ENCODE measurements around the gene NUDCD2. TPM values are rescaled to one million over a fixed set of nuclear protein-coding genes. Genes with fewer than 3 reads are reported as not detected.

The NUDCD2 gene
- total RNA-seq, 1 donor from 2014 or later: 25.1 TPM

GRCh38 chr5:163502521-163502920, 42.6 kb upstream of the NUDCD2 start:
- peaks cover 26% of the 10 kb centered on the region for H3K4me1 Mint-ChIP-seq (ENCODE audit: unreplicated experiment)
- peak overlapping the region; percentile 98 for H3K27ac Mint-ChIP-seq (ENCODE audit: unreplicated experiment)
- no peaks in the 10 kb centered on the region for H3K36me3 Mint-ChIP-seq (ENCODE audit: unreplicated experiment)
- DNase-seq (ENCODE audit: extremely low spot score, unreplicated experiment): no peak
- no peaks in the 10 kb centered on the region for H3K27me3 Mint-ChIP-seq (ENCODE audit: unreplicated experiment)
- H3K9me3 Mint-ChIP-seq (ENCODE audit: unreplicated experiment): no peaks in the 10 kb centered on the region
- peak overlapping the region; percentile 95 for H3K4me3 Mint-ChIP-seq (ENCODE audit: unreplicated experiment)
- no peak for TF ChIP-seq CTCF (IDR thresholded peaks at IDR 0.05)

GRCh38 chr5:163498886-163499285, 39.0 kb upstream of the NUDCD2 start:
- TF ChIP-seq CTCF (IDR thresholded peaks at IDR 0.05): no peak
- Mint-ChIP-seq H3K9me3 (ENCODE audit: unreplicated experiment) (peaks cover 4% of the 10 kb centered on the region), H3K4me1 (ENCODE audit: unreplicated experiment) (peaks cover 9% of the 10 kb centered on the region), H3K27me3 (ENCODE audit: unreplicated experiment) (no peaks in the 10 kb centered on the region), H3K27ac (ENCODE audit: unreplicated experiment) (no peak overlapping the region), H3K4me3 (ENCODE audit: unreplicated experiment) (no peak overlapping the region), H3K36me3 (ENCODE audit: unreplicated experiment) (no peaks in the 10 kb centered on the region)
- no peak for DNase-seq (ENCODE audit: extremely low spot score, unreplicated experiment)

GRCh38 chr5:163497315-163497714, 37.4 kb upstream of the NUDCD2 start:
- Mint-ChIP-seq H3K36me3 (ENCODE audit: unreplicated experiment) (no peaks in the 10 kb centered on the region), H3K27ac (ENCODE audit: unreplicated experiment) (no peak overlapping the region), H3K9me3 (ENCODE audit: unreplicated experiment) (peaks cover 4% of the 10 kb centered on the region), H3K27me3 (ENCODE audit: unreplicated experiment) (no peaks in the 10 kb centered on the region), H3K4me3 (ENCODE audit: unreplicated experiment) (no peak overlapping the region), H3K4me1 (ENCODE audit: unreplicated experiment) (peaks cover under 1% of the 10 kb centered on the region)
- TF ChIP-seq CTCF (IDR thresholded peaks at IDR 0.05): no peak
- DNase-seq (ENCODE audit: extremely low spot score, unreplicated experiment): no peak

GRCh38 chr5:163496286-163496685, 36.4 kb upstream of the NUDCD2 start:
- no peak for DNase-seq (ENCODE audit: extremely low spot score, unreplicated experiment)

GRCh38 chr5:163489745-163490075, 29.8 kb upstream of the NUDCD2 start:
- TF ChIP-seq CTCF (IDR thresholded peaks at IDR 0.05): no peak
- H3K27ac Mint-ChIP-seq (ENCODE audit: unreplicated experiment): no peak overlapping the region
- H3K36me3 Mint-ChIP-seq (ENCODE audit: unreplicated experiment): peaks cover 2% of the 10 kb centered on the region
- no peaks in the 10 kb centered on the region for H3K4me1 Mint-ChIP-seq (ENCODE audit: unreplicated experiment)
- H3K27me3 Mint-ChIP-seq (ENCODE audit: unreplicated experiment): no peaks in the 10 kb centered on the region
- no peaks in the 10 kb centered on the region for H3K9me3 Mint-ChIP-seq (ENCODE audit: unreplicated experiment)
- H3K4me3 Mint-ChIP-seq (ENCODE audit: unreplicated experiment): no peak overlapping the region
- DNase-seq (ENCODE audit: extremely low spot score, unreplicated experiment): no peak

More at GRCh38 chr5:163496286-163496685, 36.4 kb upstream of the NUDCD2 start:
- TF ChIP-seq CTCF (IDR thresholded peaks at IDR 0.05): no peak
- Mint-ChIP-seq H3K27ac (ENCODE audit: unreplicated experiment) (no peak overlapping the region), H3K36me3 (ENCODE audit: unreplicated experiment) (no peaks in the 10 kb centered on the region), H3K9me3 (ENCODE audit: unreplicated experiment) (peaks cover 4% of the 10 kb centered on the region), H3K27me3 (ENCODE audit: unreplicated experiment) (no peaks in the 10 kb centered on the region), H3K4me3 (ENCODE audit: unreplicated experiment) (no peak overlapping the region), H3K4me1 (ENCODE audit: unreplicated experiment) (no peaks in the 10 kb centered on the region)
